Epithelial cell of prostate (primary cell): ENCODE results near the gene RUNX1.
"Not testable (repeated sequence)": the region's sequence is repeated elsewhere in the genome, so short reads cannot be mapped to it uniquely, and the experiment has no call there.

Experiments used
- DNase-seq: peaks from one replicate; pipeline ENCODE4 v3.0.0-alpha.2; 2011; ENCODE audit warnings: low read depth, low spot score
- H3K27ac ChIP-seq: fragments of 450-650 bp; 2 replicates; pipeline ENCODE4 v1.5.1; 2017; ENCODE audit warnings: mild to moderate bottlenecking

Gene RUNX1

GRCh38 chr21:34807146-34807880 lies 241.8 kb downstream of the RUNX1 start:
- H3K27ac ChIP-seq: peak overlapping the region; percentile 100
- peak; percentile 93 for DNase-seq

GRCh38 chr21:34806423-34806822 lies 242.7 kb downstream of the RUNX1 start:
- peak overlapping the region; percentile 100 for H3K27ac ChIP-seq
- no peak for DNase-seq

GRCh38 chr21:34805157-34805556 lies 243.9 kb downstream of the RUNX1 start:
- peak overlapping the region; percentile 100 for H3K27ac ChIP-seq
- no peak for DNase-seq

- not testable (repeated sequence) for DNase-seq
- peak overlapping the region; percentile 100 for H3K27ac ChIP-seq
These were observed 244.5 kb downstream of the RUNX1 start for GRCh38 chr21:34804584-34804983.

- H3K27ac ChIP-seq: peak overlapping the region; percentile 100
- no peak for DNase-seq
These were observed 245.2 kb downstream of the RUNX1 start for GRCh38 chr21:34803782-34804370.

GRCh38 chr21:34802180-34802899 lies 246.8 kb downstream of the RUNX1 start:
- H3K27ac ChIP-seq: peak overlapping the region; percentile 100

GRCh38 chr21:34801519-34802132 lies 247.5 kb downstream of the RUNX1 start:
- peak overlapping the region; percentile 100 for H3K27ac ChIP-seq
- DNase-seq: no peak

More at GRCh38 chr21:34802180-34802899, 246.8 kb downstream of the RUNX1 start:
- peak; percentile 66 for DNase-seq

- peak overlapping the region; percentile 100 for H3K27ac ChIP-seq
- DNase-seq: peak; percentile 64
These were observed 248.1 kb downstream of the RUNX1 start for GRCh38 chr21:34800797-34801518.

GRCh38 chr21:34799092-34799491 lies 250.0 kb downstream of the RUNX1 start:
- H3K27ac ChIP-seq: peak overlapping the region; percentile 100
- no peak for DNase-seq

GRCh38 chr21:34797921-34798535 lies 251.1 kb downstream of the RUNX1 start:
- DNase-seq: no peak
- H3K27ac ChIP-seq: peak overlapping the region; percentile 100

GRCh38 chr21:34797201-34797525 lies 251.9 kb downstream of the RUNX1 start:
- DNase-seq: no peak
- H3K27ac ChIP-seq: peak overlapping the region; percentile 100

- no peak for DNase-seq
These were observed 252.4 kb downstream of the RUNX1 start for GRCh38 chr21:34796518-34797200.

GRCh38 chr21:34795548-34796180 lies 253.4 kb downstream of the RUNX1 start:
- H3K27ac ChIP-seq: peak overlapping the region; percentile 100
- peak; percentile 63 for DNase-seq

More at GRCh38 chr21:34796518-34797200, 252.4 kb downstream of the RUNX1 start:
- H3K27ac ChIP-seq: peak overlapping the region; percentile 100

GRCh38 chr21:34795175-34795547 lies 253.9 kb downstream of the RUNX1 start:
- H3K27ac ChIP-seq: peak overlapping the region; percentile 100
- no peak for DNase-seq

- peak overlapping the region; percentile 100 for H3K27ac ChIP-seq
- no peak for DNase-seq
These were observed 254.4 kb downstream of the RUNX1 start for GRCh38 chr21:34794686-34795085.

- DNase-seq: no peak
- peak overlapping the region; percentile 100 for H3K27ac ChIP-seq
These were observed 255.6 kb downstream of the RUNX1 start for GRCh38 chr21:34793471-34793870.

- H3K27ac ChIP-seq: no peak overlapping the region
- DNase-seq: no peak
These were observed 256.5 kb downstream of the RUNX1 start for GRCh38 chr21:34792504-34793089.

- no peak overlapping the region for H3K27ac ChIP-seq
- DNase-seq: no peak
These were observed 257.2 kb downstream of the RUNX1 start for GRCh38 chr21:34791776-34792503.
